ENCODE data around the gene POLD4.

POLD4 gene

DNA sequence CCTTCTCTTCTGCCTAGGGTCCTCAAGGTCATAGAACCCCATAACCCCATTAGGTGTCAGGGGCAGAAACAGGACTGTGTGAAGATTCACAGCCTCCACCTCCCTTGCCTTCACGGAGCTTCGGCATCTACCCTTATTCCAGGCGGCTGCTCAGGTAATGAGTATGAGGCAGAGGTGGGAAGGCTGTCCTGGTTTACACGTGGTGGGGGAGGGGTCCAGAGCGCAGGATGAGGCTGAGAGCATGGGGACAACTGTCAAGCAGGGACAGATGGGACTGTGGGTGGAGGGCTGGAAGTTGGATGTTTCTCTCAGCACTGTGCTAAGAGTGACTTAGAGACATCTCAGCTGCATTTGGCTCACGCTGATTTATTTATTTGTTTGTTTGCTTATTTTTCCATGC is 34.2 kb upstream of the POLD4 start:
- DNase-seq = no peak

DNA sequence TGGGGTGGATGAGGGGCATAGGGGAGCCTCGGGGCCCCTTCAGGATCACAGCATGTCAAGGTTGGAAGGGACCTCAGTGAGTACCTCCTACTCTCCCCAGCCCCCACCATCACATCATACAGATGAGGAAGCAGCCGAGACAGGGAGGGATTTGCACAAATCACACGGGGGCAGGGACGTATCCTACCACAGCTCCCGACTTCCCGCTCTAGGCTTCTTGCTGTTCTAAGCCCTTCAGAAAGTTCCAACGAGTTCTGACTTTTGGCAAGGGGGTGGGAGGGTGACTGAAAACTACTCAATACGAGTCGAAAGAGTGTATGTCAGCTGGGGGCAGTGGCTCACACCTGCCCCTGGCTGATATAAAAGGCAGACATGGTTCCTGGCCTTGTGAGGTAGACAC is 33.7 kb upstream of the POLD4 start:
- no peak for DNase-seq

DNA sequence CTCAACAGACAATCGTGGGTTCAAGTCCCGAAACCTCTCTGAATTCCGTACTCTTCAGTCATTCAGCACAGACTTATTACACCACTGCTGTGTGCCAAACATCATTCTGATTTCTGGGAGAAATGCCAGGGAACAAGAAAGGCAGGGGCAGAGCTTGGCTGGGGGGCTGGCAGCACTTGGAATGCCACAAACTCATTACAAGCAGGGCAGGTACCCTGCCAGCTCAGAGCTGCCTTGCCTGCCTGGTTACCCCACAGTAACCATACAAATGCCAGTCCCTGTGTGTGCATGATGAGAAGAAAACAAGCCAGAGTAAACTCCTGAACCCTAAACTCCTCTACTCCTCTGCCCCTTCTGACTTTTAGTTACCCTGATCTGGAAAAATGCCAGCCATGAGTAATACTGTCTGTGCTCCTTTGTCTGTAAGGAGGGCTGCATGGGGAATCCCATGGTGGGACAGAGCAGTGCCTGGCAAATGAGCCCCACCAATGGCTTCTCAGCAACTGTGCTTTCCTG is 31.6 kb upstream of the POLD4 start:
- no peak for DNase-seq

- peak; percentile 87 for DNase-seq
Observed at GRCh38 chr11:67382276-67383136, 29.2 kb upstream of the POLD4 start.

DNA sequence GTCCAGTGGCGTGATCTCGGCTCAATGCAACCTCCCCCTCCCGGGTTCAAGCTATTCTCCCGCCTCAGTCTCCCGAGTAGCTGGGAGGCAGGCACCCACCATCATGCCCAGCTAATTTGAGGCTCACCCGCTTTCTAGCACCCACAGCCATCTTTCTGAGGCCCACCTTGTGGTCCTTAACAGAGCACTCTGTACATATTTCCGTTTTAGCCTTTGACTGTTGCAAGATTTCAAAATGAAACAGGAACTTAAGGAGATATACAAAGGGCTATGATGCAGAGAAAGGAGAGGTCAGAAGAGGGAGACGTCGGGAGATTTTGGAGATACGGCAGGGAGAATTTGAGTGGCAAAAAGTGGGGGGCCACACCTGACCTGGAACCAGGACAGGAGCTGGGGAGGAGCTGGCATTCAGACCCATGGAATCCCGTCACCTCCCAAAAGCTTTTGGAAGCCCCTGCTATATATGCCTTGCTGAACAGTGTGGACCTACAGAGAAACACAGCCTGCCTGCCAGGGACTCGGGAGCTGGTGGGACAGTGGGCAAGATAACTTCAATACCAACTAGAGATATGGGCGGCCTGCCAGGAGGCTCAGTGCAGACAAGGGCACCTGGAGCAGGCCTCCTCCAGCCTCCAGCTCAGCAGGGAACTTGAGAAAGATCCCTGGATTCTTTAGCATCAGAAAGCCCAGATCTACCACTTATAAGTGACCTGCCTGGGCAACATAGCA is 28.1 kb upstream of the POLD4 start:
- no peak for DNase-seq

GRCh38 chr11:67379061-67380058 is 26.0 kb upstream of the POLD4 start:
- no peak for DNase-seq

DNA sequence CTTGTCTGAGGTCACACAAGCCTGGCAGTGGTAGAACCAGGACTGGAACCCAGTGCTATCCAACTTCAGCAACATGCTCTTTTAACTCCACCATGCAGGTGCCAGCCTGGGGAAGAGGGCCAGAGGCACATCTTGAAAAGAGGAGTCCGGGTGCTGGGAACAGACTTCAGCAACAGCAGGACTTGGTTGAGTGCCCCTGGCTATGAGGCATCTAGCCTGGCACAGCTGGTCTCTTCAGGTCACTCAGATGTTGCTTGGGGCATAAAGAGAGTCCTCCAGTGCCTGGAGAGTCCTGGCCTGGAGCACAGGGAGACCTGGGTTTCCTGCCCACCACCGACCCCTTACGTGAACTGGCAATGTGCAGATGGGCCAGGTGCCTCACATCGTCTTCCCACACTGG is 25.2 kb upstream of the POLD4 start:
- no peak for DNase-seq

- no peak for DNase-seq
Observed at GRCh38 chr11:67376873-67377808, 23.8 kb upstream of the POLD4 start.

GRCh38 chr11:67376063-67376820 is 22.9 kb upstream of the POLD4 start:
- DNase-seq = no peak

- no peak for DNase-seq
Observed at GRCh38 chr11:67375320-67376055, 22.1 kb upstream of the POLD4 start.

GRCh38 chr11:67374571-67375281 is 21.4 kb upstream of the POLD4 start:
- DNase-seq = no peak

- peak; percentile 80 for DNase-seq
Observed at GRCh38 chr11:67373648-67374570, 20.6 kb upstream of the POLD4 start.

GRCh38 chr11:67372993-67373647 is 19.8 kb upstream of the POLD4 start, which contains the start of gene CLCF1:
CLCF1 (minus strand) TSS chr11:67373598; CDS start chr11:67373539, 59 bp downstream.
- peak; percentile 41 for DNase-seq

DNA sequence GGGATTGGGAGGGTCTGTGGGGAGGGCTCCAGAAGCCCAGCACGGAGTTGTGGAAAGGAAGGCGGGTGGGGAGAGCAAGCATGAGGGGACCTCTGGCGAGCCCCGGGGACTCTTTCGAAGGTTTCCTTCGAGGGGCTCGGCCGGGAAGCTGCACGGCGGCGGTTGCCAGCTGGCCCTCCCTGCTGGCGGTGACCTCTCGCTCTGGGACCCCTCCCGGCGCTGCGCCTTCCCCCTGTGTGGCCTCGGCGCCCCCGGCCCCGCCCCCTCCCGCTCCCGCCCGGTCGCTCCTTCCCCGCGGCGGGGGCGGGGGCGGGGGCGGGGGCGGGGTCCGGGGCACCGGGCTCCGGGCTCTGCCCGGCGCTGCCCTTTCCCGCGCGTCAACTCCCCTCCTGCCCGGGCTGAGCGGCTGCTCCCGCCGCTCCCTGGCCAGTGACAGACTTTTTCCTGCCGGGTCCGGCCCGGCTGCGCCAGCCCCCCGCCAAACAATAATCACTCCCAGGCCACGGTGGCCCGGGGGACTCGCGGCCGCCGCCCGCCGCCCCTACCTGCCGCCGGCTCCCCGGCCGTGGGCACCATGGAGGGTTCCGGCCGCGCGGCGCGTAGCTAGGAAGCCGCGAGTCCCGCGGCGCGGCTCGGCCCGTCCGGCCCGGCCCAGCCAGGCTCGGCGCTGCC is 19.1 kb upstream of the POLD4 start:
- DNase-seq = peak; percentile 33

- no peak for DNase-seq
Observed at GRCh38 chr11:67371911-67372320, 18.6 kb upstream of the POLD4 start.

- peak; percentile 41 for DNase-seq
Observed at GRCh38 chr11:67371189-67371910, 18.0 kb upstream of the POLD4 start.

Measured in CD4-positive, alpha-beta T cell treated with Interleukin-17A for 4 hours (primary cell).